Mononuclear cell (primary cell): ENCODE measurements around the gene SLC29A4. TPM values are rescaled to one million over a fixed set of nuclear protein-coding genes. Genes with fewer than 3 reads are reported as not detected.
"Not testable (repeated sequence)": the region's sequence is repeated elsewhere in the genome, so short reads cannot be mapped to it uniquely, and the experiment has no call there.

Source experiments
- H3K27me3 ChIP-seq: 2 replicates; pipeline ENCODE4 v1.6.0; 2011; ENCODE audit warnings: low read length, control low read depth; ENCODE audit not compliant: insufficient read depth
- H3K4me1 ChIP-seq: 2 replicates; pipeline ENCODE4 v1.5.1; 2011; ENCODE audit warnings: mild to moderate bottlenecking, low read length, control low read depth; ENCODE audit not compliant: insufficient read depth
- H3K4me3 ChIP-seq: 2 replicates; pipeline ENCODE4 v1.5.1; 2011; ENCODE audit warnings: mild to moderate bottlenecking, low read length, moderate library complexity
- H3K9me3 ChIP-seq: 2 replicates; pipeline ENCODE4 v1.5.1; 2011; ENCODE audit warnings: low read depth, mild to moderate bottlenecking, control low read depth, low read length
- total RNA-seq: library from RNA; depleted of rRNA; stranded (reverse); fragments of >200 nt; gene quantifications from one replicate; pipeline ENCODE4 v1.2.3, GENCODE V29; 2012

The SLC29A4 gene, protein sequence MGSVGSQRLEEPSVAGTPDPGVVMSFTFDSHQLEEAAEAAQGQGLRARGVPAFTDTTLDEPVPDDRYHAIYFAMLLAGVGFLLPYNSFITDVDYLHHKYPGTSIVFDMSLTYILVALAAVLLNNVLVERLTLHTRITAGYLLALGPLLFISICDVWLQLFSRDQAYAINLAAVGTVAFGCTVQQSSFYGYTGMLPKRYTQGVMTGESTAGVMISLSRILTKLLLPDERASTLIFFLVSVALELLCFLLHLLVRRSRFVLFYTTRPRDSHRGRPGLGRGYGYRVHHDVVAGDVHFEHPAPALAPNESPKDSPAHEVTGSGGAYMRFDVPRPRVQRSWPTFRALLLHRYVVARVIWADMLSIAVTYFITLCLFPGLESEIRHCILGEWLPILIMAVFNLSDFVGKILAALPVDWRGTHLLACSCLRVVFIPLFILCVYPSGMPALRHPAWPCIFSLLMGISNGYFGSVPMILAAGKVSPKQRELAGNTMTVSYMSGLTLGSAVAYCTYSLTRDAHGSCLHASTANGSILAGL
- total RNA-seq = 0.10 TPM

DNA sequence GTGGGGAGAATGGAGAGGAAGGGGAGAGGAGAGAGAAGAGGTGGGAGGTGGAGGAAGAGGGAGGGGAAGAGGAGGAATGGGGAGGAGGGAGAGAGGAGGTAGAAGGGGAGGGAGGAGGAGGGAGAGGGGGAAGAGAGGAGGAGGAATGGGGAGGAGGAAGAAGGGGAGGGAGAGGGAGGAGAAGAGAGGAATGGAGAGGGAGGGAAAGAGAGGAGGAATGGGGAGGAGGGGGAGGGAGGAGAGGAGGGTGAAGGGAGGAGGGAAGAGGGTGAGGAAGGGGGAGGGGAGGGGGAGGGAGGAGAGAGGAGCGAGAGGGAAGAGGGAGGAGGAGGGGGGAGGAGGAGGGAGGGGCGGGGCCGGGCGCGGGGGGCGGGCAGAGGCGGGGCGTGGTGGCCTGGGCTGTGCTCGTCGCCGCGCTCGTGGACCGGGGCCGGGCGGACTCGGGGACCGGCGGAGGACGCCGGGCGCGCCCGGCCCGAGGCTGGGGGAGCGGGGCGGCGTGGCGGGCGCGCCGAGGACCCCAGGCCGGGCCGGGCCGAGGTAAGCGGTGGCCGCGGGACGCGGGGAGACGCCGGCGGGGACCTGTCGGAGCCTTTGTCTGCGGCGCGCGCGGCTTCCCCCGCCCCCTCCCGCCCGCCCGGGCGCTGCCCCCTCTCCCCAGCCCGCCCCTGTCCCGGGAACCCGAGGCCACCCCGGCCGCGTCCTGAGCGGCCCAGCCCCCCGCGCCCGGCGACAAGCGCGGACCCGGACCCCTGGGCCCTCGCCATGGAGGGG, at the start of gene SLC29A4:
SLC29A4 (plus strand) TSS at position 401 of the 774 bp plus-strand sequence. CDS start 4,874 bp downstream, outside the sequence.
- no peaks in the 10 kb centered on the region for H3K9me3 ChIP-seq
- H3K4me3 ChIP-seq = no peak within 1 kb of the TSS
- H3K27me3 ChIP-seq = no peaks in the 10 kb centered on the region
- no peaks in the 10 kb centered on the region for H3K4me1 ChIP-seq

DNA sequence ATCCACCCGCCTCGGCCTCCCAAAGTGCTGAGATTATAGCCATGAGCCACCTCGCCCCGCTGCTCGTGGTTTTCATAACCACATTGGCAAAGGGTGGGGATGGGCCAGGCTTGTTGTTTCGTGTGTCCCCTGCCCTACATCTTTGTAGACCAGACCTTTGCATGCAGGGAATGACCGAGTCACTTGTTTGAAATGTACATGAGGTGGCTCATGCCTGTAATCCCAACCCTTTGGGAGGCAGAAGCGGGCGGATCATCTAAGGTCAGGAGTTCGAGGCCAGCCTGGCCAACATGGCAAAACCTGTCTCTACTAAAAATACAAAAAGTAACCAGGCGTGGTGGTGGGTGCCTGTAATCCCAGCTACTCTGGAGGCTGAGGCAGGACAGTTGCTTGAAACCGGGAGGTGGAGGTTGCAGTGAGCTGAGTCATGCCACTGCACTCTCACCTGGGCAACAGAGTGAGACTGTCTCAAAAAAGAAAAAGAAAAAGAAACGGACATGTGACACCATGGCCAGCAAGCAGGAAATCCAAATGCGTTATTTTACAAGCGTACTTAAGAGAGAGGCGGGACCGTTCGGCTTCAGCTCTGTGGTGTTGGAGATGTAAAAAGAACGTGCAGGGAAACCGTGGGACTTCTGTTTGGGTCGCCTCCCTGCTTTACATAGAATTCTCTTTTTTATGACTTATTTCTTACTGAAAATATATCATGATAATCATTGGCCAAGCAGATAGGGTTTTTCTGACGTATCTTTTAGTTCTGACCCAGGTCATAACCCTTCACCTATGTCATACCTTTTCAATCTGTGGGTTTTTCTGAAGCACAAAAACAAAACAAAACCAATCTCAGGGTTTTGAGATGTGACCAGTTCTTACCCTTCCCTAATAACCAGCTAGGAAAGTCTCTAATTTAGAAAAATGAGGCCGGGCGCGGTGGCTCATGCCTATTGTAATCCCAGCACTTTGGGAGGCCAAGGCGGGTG, 47.6 kb upstream of the SLC29A4 start:
- Histone ChIP-seq H3K4me3 (no peak overlapping the region), H3K27me3 (no peaks in the 10 kb centered on the region), H3K4me1 (peaks cover 83% of the 10 kb centered on the region), H3K9me3 (no peaks in the 10 kb centered on the region)

DNA sequence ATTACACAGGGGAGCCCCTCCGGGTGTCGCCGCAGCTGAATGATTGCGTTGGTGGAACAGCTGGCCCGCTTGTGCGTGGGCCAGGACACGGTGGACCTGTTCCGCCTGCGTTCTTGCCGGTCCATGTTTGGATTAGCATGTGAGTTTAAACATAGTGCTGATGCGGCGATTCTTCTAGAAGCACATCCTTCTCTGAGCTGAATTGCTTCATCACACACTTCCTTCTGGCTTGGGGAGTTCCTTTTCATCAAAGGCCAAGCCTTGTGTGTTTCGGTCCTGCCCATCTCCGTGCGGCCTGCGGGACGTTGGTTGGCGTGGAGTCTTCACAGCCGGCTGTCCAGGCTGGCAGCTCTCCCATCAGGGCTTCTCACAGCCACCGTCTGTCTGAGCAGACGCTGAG, 45.5 kb upstream of the SLC29A4 start:
- peaks cover 75% of the 10 kb centered on the region for H3K4me1 ChIP-seq
- H3K9me3 ChIP-seq = no peaks in the 10 kb centered on the region
- no peak overlapping the region for H3K4me3 ChIP-seq
- no peaks in the 10 kb centered on the region for H3K27me3 ChIP-seq

DNA sequence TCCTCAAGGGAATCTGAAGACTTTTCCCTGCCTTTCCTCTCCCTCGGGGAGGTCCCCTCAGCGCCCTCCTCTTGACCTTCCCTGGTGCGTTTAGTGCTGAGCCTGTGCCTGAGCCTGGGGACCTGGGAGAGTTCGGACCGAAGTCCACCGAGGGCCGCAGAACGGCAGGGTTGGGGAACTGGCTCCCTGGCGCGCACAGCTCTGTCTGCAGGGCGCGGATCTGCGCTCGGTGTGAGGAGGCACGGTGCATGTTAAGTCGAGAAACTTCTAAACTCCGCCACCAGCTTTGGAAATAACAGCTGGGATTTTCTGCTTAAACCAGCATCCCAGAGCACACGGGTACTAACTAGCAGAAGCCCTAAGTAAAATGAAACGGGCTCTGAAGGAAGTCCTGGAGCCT, 44.2 kb upstream of the SLC29A4 start:
- Histone ChIP-seq H3K27me3 (no peaks in the 10 kb centered on the region), H3K4me1 (peaks cover 63% of the 10 kb centered on the region)

DNA sequence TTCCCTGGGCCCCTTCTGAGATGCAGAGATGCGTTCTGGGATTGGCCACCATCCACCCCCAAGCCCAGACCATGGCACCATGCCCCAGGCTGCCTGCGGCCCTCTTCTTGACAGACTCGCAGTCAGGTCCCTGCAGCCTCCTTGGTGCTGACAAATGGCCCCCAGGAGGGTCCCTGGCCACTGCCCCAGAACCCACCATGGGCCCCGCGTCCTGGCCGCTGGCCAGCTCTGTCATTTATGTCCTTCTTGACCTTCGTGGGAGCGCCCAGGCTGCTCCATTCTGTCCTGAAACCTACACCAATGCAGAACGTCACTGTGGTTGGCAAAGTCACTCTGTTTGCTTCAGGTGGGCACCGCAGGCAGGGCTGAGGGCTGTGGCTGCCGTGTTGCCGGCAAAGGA, 39.5 kb upstream of the SLC29A4 start:
- H3K27me3 ChIP-seq = no peaks in the 10 kb centered on the region
- H3K9me3 ChIP-seq = no peaks in the 10 kb centered on the region
- H3K4me1 ChIP-seq = peaks cover 22% of the 10 kb centered on the region
- H3K4me3 ChIP-seq = no peak overlapping the region

More for the DNA sequence above, 44.2 kb upstream of the SLC29A4 start:
- H3K4me3 ChIP-seq = no peak overlapping the region
- H3K9me3 ChIP-seq = no peaks in the 10 kb centered on the region

DNA sequence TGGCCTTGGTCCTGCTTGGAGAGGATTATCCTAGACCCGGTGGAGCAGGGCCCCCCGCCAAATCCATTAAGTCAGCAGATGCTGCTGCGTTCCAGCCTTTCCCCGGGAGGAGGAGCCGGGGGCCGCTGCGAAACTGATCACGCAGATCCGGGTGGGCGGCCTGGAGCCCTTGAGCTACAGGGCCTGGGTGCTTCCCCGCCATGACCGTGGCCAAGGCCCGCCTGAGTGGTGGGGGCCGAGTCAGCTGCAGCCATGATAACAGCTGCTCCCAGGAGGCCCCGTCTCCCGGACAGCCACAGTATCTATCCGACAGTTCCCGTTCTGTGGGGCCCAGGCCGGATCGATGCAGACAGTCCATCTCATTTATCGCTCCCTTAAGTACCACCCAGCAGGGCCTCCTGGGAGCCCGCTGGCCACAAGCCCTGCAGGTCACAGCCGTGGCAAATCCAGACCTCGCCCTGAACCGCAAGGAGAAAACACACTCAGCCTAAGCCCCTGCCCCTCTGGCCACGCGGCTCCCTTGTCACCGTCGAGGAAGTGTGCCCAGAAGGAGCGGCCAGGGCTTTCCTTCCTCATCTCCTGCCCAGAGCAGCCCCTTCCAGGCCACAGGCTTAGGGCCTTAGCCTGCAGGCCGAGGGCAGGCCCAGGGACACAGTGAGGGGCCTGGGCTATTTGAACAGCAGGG, 34.4 kb upstream of the SLC29A4 start:
- no peaks in the 10 kb centered on the region for H3K9me3 ChIP-seq
- no peak overlapping the region for H3K4me3 ChIP-seq
- no peaks in the 10 kb centered on the region for H3K27me3 ChIP-seq
- H3K4me1 ChIP-seq = no peaks in the 10 kb centered on the region

DNA sequence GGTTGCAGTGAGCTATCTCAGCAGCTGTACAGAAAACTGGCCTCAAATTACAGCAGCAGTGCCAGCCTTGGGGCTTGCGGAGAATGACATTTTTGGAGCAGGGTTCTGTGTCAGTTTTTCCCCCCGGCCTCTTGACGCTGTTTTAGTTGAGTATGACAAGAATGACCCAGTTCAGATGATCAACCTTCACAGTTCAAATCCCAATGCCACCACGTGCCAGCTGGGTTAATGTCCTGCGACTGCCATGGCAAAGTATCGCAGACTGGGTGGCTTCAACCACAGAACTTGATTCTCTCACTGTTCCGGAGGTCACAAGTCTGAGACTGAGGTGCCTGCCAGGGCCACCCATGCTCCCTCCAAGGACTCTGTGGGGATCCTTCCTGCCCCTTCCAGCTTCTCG, 32.0 kb upstream of the SLC29A4 start:
- not testable (repeated sequence) for H3K27me3 ChIP-seq, H3K4me1 ChIP-seq, H3K9me3 ChIP-seq, H3K4me3 ChIP-seq

DNA sequence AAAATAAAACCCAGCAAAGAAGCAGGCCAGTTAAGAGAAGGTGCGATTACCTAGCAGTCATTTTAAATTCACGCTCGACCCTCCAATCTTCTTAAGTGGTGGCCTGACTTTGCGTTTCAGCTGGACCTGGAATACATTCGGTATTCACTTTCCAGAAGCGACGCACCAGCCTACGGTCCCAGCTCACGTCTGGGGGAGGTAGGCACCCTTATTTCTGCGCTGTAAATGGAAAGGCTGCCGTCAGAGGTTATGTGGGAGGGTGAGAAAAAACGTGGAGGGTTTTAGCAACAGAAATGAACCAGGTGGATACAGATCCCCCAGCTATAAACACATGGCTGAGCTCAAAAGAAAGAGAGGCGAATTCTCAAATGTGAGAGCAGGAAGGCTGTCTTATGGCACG, 29.2 kb upstream of the SLC29A4 start:
- H3K9me3 ChIP-seq, H3K27me3 ChIP-seq, H3K4me3 ChIP-seq, H3K4me1 ChIP-seq: not testable (repeated sequence)

DNA sequence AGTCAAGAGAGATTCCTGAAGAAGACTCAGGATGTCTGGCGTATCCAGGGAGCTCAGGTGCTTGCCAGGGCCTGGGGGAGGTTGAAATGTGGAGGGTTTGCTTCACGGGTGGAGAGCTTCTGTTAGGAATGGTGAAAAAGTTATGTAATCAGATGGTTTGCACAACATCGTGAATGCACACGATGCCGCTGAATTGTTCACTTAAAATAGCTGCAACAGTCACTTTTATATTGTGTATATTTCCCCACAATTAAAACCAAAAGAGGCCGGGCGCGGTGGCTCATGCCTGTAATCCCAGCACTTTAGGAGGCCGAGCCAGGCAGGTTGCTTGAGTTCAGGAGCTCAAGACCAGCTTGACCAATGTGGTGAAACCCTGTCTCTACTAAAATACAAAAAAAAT, 28.4 kb upstream of the SLC29A4 start:
- not testable (repeated sequence) for H3K4me1 ChIP-seq, H3K9me3 ChIP-seq, H3K4me3 ChIP-seq, H3K27me3 ChIP-seq

DNA sequence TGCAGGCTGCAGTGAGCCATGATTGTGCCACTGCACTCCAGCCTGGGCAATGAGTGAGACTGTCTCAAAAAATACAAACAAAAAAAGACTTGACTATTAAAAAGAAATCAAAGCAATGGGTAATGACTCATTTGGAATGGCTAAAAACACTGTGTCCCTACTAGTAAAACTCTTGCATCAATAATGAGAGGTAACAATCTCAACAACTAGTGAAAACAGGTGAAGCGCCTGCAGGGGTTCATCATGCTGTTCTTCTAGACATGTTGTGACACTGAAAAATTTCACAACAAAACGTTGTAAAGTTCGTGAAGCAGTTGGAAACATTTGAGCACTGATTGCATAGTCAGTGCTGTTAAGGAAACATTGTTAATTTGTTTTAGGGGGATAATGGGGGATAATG, 26.9 kb upstream of the SLC29A4 start:
- Histone ChIP-seq H3K27me3 (no peaks in the 10 kb centered on the region), H3K4me3 (no peak overlapping the region), H3K9me3 (no peaks in the 10 kb centered on the region), H3K4me1 (peaks cover 5% of the 10 kb centered on the region)

DNA sequence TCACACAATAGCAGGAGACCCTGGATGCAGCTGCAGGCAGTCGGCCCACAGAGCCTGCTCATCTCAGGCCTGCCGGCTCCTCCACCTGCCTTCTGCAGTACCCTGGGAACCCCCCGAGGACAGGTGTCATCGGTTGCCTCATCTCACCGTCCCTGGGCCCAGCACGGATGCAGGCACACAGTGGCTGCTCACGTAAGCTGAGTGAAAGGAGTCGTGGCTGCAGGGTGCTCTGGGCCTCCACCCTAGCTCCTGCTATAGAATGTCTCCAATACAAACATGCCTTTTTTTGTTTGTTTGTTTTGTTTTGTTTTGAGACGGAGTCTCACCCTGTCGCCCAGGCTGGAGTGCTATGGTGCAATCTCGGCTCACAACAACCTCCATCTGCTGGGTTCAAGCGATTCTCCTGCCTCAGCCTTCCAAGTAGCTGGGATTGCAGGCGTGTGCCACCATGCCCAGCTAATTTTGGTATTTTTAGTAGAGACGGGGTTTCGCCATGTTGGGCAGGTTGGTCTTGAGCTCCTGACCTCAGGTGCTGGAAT, 22.1 kb upstream of the SLC29A4 start:
- not testable (repeated sequence) for H3K4me3 ChIP-seq, H3K4me1 ChIP-seq, H3K27me3 ChIP-seq, H3K9me3 ChIP-seq

DNA sequence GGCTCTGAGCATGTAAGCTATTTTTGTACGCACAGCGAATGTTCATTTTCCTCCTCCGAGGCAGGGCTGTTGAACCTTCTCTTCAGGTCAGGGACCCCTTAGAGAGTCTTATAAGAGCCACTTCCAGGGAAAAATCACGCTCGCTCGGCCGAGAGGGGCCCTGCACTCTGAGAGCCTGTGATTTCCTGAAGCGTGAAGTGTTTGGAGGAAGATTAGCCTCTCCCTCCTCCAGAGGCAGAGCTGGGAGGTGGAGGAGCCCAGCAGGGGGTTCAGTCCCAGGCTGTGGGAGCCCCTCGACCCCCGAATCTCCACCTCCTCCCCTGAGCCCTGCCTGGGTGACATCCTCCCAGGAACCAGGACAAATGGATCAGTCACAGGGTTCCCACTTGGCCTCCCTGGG, 19.7 kb upstream of the SLC29A4 start:
- H3K4me3 ChIP-seq, H3K4me1 ChIP-seq, H3K9me3 ChIP-seq, H3K27me3 ChIP-seq: not testable (repeated sequence)

DNA sequence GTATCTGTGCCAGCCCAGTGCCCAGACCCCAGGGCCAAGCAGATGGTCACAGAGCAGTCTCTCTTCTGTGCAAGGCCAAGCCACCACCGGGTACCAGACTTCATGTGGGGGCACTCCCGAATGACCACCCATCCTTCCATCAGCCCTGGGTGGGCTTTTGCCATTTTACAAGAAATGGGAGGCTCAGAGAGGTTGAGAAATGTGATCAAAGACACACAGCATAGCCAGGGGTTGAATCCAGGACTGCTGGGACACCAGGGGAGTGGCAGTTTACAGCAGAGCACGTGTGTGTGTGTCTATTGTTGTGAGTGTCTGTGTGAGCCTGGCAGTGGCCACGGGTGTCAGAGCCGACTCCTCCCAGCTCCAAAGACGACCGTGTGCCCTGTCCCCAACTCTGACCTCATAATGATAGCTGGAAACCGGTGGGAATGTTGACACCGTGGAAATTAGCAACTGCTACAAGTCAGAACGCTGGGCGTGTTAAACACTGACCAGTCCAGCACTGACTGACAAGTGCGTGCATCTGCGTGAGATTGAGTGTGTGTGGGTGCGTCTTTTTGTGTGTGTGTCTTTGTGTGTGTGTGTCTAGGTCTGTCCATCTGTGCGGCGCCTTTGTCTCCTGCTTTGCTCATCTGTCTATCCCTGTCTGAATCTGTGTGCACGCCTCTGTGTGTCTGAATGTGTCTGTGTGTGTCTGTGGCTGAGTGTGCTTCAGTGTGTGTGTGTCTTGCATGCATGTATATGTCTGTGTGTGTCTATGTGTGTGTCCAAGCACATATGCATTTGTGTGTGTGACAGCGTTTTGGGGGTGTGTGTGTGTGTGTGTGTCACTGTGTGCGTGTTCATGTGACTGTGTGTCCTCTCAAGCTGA, 17.2 kb upstream of the SLC29A4 start:
- H3K27me3 ChIP-seq = no peaks in the 10 kb centered on the region
- no peaks in the 10 kb centered on the region for H3K4me1 ChIP-seq
- no peaks in the 10 kb centered on the region for H3K9me3 ChIP-seq
- no peak overlapping the region for H3K4me3 ChIP-seq
